ENCODE measurements around the gene POMGNT2. TPM values are rescaled to one million over a fixed set of nuclear protein-coding genes. Genes with fewer than 3 reads are reported as not detected.

Gene POMGNT2
- polyA plus RNA-seq, 1 of the 3 experiments (the other 2 are of a cell fraction): 20.6 TPM

DNA sequence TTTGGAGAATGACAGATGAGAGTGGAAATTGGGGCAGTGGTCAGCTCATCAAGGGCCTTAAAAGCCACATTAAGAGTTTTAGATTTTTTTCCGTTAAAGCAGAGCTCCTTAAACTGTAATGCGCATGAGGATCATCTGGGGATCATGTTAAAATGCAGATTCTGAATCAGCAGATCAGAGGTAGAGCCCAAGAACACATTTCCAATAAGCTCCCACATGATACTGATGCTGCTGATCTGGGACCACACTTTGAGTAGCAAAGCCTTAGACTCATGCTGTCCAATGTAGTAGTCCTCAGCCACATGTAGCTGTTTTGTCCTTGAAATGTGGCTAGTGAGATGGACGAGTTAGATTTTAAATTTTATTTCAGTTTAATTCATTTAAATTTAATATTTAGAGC lies 26.3 kb upstream of the POMGNT2 start:
- CTCF ChIA-PET: no interaction called here
- H3K4me2 ChIP-seq: no peak overlapping the region
- H3K4me3 ChIP-seq (ENCODE audit: low read depth in 2 of 2, low read length in 1 of 2): no peak overlapping the region
- no peaks in the 10 kb centered on the region for H3K4me1 ChIP-seq (ENCODE audit: control insufficient read depth in 1 of 2, insufficient read depth in 2 of 2, low read depth in 1 of 2, low read length in 1 of 2)
- no peaks in the 10 kb centered on the region for H3K36me3 ChIP-seq (replicated peaks in 1 of 2; ENCODE audit: control insufficient read depth in 1 of 2, insufficient read depth in 2 of 2, low read length in 1 of 2)
- no peak for TF ChIP-seq TAF1 (IDR thresholded peaks at IDR 0.05; ENCODE audit: borderline replicate concordance, low read depth, low read length)
- no peak for TF ChIP-seq MXI1 (IDR thresholded peaks at IDR 0.05; ENCODE audit: low read depth, low read length)
- TF ChIP-seq YY1 (IDR thresholded peaks at IDR 0.05; ENCODE audit: low read depth): no peak
- TF ChIP-seq JUND (IDR thresholded peaks at IDR 0.05): no peak
- TF ChIP-seq RFX5 (IDR thresholded peaks at IDR 0.05; ENCODE audit: low read length): no peak
- no peak for TF ChIP-seq FOXJ3 (CRISPR knock-in tag; IDR thresholded peaks at IDR 0.05)
- no peak for TF ChIP-seq NFIC (IDR thresholded peaks at IDR 0.05; ENCODE audit: borderline replicate concordance)
- TF ChIP-seq, protein P1, sequence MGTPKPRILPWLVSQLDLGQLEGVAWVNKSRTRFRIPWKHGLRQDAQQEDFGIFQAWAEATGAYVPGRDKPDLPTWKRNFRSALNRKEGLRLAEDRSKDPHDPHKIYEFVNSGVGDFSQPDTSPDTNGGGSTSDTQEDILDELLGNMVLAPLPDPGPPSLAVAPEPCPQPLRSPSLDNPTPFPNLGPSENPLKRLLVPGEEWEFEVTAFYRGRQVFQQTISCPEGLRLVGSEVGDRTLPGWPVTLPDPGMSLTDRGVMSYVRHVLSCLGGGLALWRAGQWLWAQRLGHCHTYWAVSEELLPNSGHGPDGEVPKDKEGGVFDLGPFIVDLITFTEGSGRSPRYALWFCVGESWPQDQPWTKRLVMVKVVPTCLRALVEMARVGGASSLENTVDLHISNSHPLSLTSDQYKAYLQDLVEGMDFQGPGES (IDR thresholded peaks at IDR 0.05; ENCODE audit: low read depth, low read length): no peak
- no peak for TF ChIP-seq CHD2 (IDR thresholded peaks at IDR 0.05; ENCODE audit: low read length, partially characterized antibody)
- TF ChIP-seq, protein P2, sequence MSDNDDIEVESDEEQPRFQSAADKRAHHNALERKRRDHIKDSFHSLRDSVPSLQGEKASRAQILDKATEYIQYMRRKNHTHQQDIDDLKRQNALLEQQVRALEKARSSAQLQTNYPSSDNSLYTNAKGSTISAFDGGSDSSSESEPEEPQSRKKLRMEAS (IDR thresholded peaks at IDR 0.05; ENCODE audit: low read depth): no peak
- TF ChIP-seq MEF2A (IDR thresholded peaks at IDR 0.05; ENCODE audit: borderline replicate concordance, low read depth): no peak
- no peak for TF ChIP-seq EP300 (IDR thresholded peaks at IDR 0.05; ENCODE audit: borderline replicate concordance in 1 of 2, low read depth in 1 of 2, low read length in 1 of 2)
- TF ChIP-seq GATA2 (CRISPR knock-in tag; IDR thresholded peaks at IDR 0.05): no peak
- POLR2A ChIA-PET: no interaction called here
- no peak overlapping the region for H3K27ac ChIP-seq (ENCODE audit: low read depth in 2 of 2, low read length in 1 of 2)
- DNase-seq: no peak
- no peaks in the 10 kb centered on the region for H3K9me3 ChIP-seq
- no peaks in the 10 kb centered on the region for H3F3A ChIP-seq (replicated peaks; ENCODE audit: insufficient read depth)
- H3K9me2 ChIP-seq: no peaks in the 10 kb centered on the region
- H3K27me3 ChIP-seq (ENCODE audit: insufficient read depth): no peaks in the 10 kb centered on the region
- H3K79me2 ChIP-seq (ENCODE audit: insufficient read depth): no peaks in the 10 kb centered on the region
- 46% methylated on average over 3 of the region's 3 CpGs for WGBS (ENCODE audit: low lambda C conversion rate)
- H2AFZ ChIP-seq (ENCODE audit: low read depth): no peak overlapping the region
- no peaks in the 10 kb centered on the region for H4K20me1 ChIP-seq (ENCODE audit: insufficient read depth)
- H3K9ac ChIP-seq: no peak overlapping the region

DNA sequence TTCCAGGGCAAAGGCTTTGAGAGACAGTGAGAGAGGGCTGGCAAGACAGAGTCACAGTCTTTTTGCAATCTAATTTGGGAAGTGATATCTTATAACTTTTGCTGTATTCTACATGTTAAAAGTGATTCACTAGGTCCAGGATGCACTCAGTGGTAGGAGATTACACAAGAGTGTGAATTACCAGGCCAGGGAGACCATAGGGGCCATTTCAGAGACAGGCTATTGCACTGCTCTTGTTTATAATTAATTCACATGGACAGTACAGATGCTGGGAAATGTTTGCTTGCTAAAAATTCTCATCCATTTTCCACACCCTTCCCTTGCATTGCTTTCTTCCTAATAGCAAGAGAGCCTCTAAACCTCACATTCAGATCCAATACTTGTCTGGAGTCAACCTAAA lies 22.6 kb upstream of the POMGNT2 start:
- CTCF ChIA-PET: interaction anchor here (0.7 to 1.8 kb wide), 4 partner anchors 10 to 375 kb away, joined by 3 to 5 read pairs (median 3); partner anchors contain the start of gene SNRK
- TF ChIP-seq MXI1 (IDR thresholded peaks at IDR 0.05; ENCODE audit: low read depth, low read length) (no peak), POLR2AphosphoS5 (IDR thresholded peaks at IDR 0.05; ENCODE audit: low read depth, low read length) (no peak), SMC3 (IDR thresholded peaks at IDR 0.05; ENCODE audit: low read depth, low read length) (no peak), TAF1 (IDR thresholded peaks at IDR 0.05; ENCODE audit: borderline replicate concordance, low read depth, low read length) (no peak), NRF1 (IDR thresholded peaks at IDR 0.05; ENCODE audit: low read depth, low read length) (no peak), TCF12 (IDR thresholded peaks at IDR 0.05) (no peak), NFIC (IDR thresholded peaks at IDR 0.05; ENCODE audit: borderline replicate concordance) (no peak), RAD21 (IDR thresholded peaks at IDR 0.05; ENCODE audit: low read length) (no peak), RCOR1 (IDR thresholded peaks at IDR 0.05; ENCODE audit: low read length) (no peak)
- TF ChIP-seq, protein P3, sequence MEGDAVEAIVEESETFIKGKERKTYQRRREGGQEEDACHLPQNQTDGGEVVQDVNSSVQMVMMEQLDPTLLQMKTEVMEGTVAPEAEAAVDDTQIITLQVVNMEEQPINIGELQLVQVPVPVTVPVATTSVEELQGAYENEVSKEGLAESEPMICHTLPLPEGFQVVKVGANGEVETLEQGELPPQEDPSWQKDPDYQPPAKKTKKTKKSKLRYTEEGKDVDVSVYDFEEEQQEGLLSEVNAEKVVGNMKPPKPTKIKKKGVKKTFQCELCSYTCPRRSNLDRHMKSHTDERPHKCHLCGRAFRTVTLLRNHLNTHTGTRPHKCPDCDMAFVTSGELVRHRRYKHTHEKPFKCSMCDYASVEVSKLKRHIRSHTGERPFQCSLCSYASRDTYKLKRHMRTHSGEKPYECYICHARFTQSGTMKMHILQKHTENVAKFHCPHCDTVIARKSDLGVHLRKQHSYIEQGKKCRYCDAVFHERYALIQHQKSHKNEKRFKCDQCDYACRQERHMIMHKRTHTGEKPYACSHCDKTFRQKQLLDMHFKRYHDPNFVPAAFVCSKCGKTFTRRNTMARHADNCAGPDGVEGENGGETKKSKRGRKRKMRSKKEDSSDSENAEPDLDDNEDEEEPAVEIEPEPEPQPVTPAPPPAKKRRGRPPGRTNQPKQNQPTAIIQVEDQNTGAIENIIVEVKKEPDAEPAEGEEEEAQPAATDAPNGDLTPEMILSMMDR (IDR thresholded peaks at IDR 0.05): no peak

More for the DNA sequence above, 22.6 kb upstream of the POMGNT2 start:
- H3K9me3 ChIP-seq: peaks cover 4% of the 10 kb centered on the region; the same call in 1 of the 2 replicates
- no peak overlapping the region for H3K4me2 ChIP-seq
- H3K4me1 ChIP-seq (ENCODE audit: control insufficient read depth in 1 of 2, insufficient read depth in 2 of 2, low read depth in 1 of 2, low read length in 1 of 2): no peaks in the 10 kb centered on the region
- POLR2A ChIA-PET: no interaction called here
- H3K4me3 ChIP-seq (ENCODE audit: low read depth in 2 of 2, low read length in 1 of 2): no peak overlapping the region
- H3F3A ChIP-seq (replicated peaks; ENCODE audit: insufficient read depth): no peaks in the 10 kb centered on the region
- no peak overlapping the region for H2AFZ ChIP-seq (ENCODE audit: low read depth)
- no peak for DNase-seq
- H3K79me2 ChIP-seq (ENCODE audit: insufficient read depth): no peaks in the 10 kb centered on the region
- H3K27me3 ChIP-seq (ENCODE audit: insufficient read depth): no peaks in the 10 kb centered on the region
- H3K27ac ChIP-seq (ENCODE audit: low read depth in 2 of 2, low read length in 1 of 2): no peak overlapping the region
- no peak overlapping the region for H3K9ac ChIP-seq
- no peaks in the 10 kb centered on the region for H3K36me3 ChIP-seq (replicated peaks in 1 of 2; ENCODE audit: control insufficient read depth in 1 of 2, insufficient read depth in 2 of 2, low read length in 1 of 2)
- no peaks in the 10 kb centered on the region for H3K9me2 ChIP-seq
- no peaks in the 10 kb centered on the region for H4K20me1 ChIP-seq (ENCODE audit: insufficient read depth)
